ENCODE results near the gene MRTFB.

The MRTFB gene

GRCh38 chr16:14238756-14239155, 167.6 kb downstream of the MRTFB start:
- no peak for ATAC-seq
- TF ChIP-seq ZNF8 (CRISPR knock-in tag; IDR thresholded peaks at IDR 0.05) (no peak), BACH2 (CRISPR knock-in tag; IDR thresholded peaks at IDR 0.05; ENCODE audit: borderline replicate concordance) (no peak), PATZ1 (CRISPR knock-in tag; IDR thresholded peaks at IDR 0.05; ENCODE audit: borderline replicate concordance) (no peak), TCF4 (CRISPR knock-in tag; IDR thresholded peaks at IDR 0.05; ENCODE audit: borderline replicate concordance) (no peak), ESRRG (CRISPR knock-in tag; IDR thresholded peaks at IDR 0.05) (no peak), SNAI2 (CRISPR knock-in tag; IDR thresholded peaks at IDR 0.05) (no peak), ZC3H10 (CRISPR knock-in tag; IDR thresholded peaks at IDR 0.05) (no peak), ARNTL (CRISPR knock-in tag; IDR thresholded peaks at IDR 0.05; ENCODE audit: borderline replicate concordance, low read depth) (no peak), CSRNP3 (CRISPR knock-in tag; IDR thresholded peaks at IDR 0.05) (no peak), ZFP30 (CRISPR knock-in tag; IDR thresholded peaks at IDR 0.05) (no peak), ISL1 (CRISPR knock-in tag; IDR thresholded peaks at IDR 0.05) (no peak), TSHZ2 (CRISPR knock-in tag; IDR thresholded peaks at IDR 0.05) (no peak)

GRCh38 chr16:14239791-14240190, 168.7 kb downstream of the MRTFB start:
- no peak for TF ChIP-seq ZNF70 (CRISPR knock-in tag; IDR thresholded peaks at IDR 0.05)
- TF ChIP-seq SNAI2 (CRISPR knock-in tag; IDR thresholded peaks at IDR 0.05) = no peak
- no peak for TF ChIP-seq GLIS3 (CRISPR knock-in tag; IDR thresholded peaks at IDR 0.05)
- TF ChIP-seq ZNF8 (CRISPR knock-in tag; IDR thresholded peaks at IDR 0.05) = no peak
- TF ChIP-seq ESRRG (CRISPR knock-in tag; IDR thresholded peaks at IDR 0.05) = no peak
- no peak for ATAC-seq

GRCh38 chr16:14240219-14240843, 169.2 kb downstream of the MRTFB start:
- no peak for TF ChIP-seq PPARA (CRISPR knock-in tag; IDR thresholded peaks at IDR 0.05; ENCODE audit: borderline replicate concordance)
- TF ChIP-seq ZNF8 (CRISPR knock-in tag; IDR thresholded peaks at IDR 0.05) = no peak
- TF ChIP-seq OSR1 (CRISPR knock-in tag; IDR thresholded peaks at IDR 0.05) = no peak
- no peak for TF ChIP-seq ISL1 (CRISPR knock-in tag; IDR thresholded peaks at IDR 0.05)
- TF ChIP-seq ARNTL (CRISPR knock-in tag; IDR thresholded peaks at IDR 0.05; ENCODE audit: borderline replicate concordance, low read depth) = no peak
- no peak for TF ChIP-seq GLIS3 (CRISPR knock-in tag; IDR thresholded peaks at IDR 0.05)
- no peak for ATAC-seq

GRCh38 chr16:14240964-14241363, 169.8 kb downstream of the MRTFB start:
- ATAC-seq = no peak
- no peak for TF ChIP-seq ISL1 (CRISPR knock-in tag; IDR thresholded peaks at IDR 0.05)
- no peak for TF ChIP-seq ZC3H10 (CRISPR knock-in tag; IDR thresholded peaks at IDR 0.05)
- TF ChIP-seq BACH2 (CRISPR knock-in tag; IDR thresholded peaks at IDR 0.05; ENCODE audit: borderline replicate concordance) = no peak
- no peak for TF ChIP-seq TCF4 (CRISPR knock-in tag; IDR thresholded peaks at IDR 0.05; ENCODE audit: borderline replicate concordance)
- TF ChIP-seq ZNF8 (CRISPR knock-in tag; IDR thresholded peaks at IDR 0.05) = no peak
- TF ChIP-seq PATZ1 (CRISPR knock-in tag; IDR thresholded peaks at IDR 0.05; ENCODE audit: borderline replicate concordance) = no peak
- TF ChIP-seq ZFP30 (CRISPR knock-in tag; IDR thresholded peaks at IDR 0.05) = no peak
- TF ChIP-seq ZFP3 (CRISPR knock-in tag; IDR thresholded peaks at IDR 0.05) = no peak
- TF ChIP-seq ZNF70 (CRISPR knock-in tag; IDR thresholded peaks at IDR 0.05) = no peak
- TF ChIP-seq ZNF565 (CRISPR knock-in tag; conservative IDR thresholded peaks at IDR 0.05; ENCODE audit: low read depth) = no peak
- TF ChIP-seq RARB (CRISPR knock-in tag; IDR thresholded peaks at IDR 0.05) = no peak
- TF ChIP-seq CSRNP3 (CRISPR knock-in tag; IDR thresholded peaks at IDR 0.05) = no peak
- no peak for TF ChIP-seq PPARA (CRISPR knock-in tag; IDR thresholded peaks at IDR 0.05; ENCODE audit: borderline replicate concordance)
- no peak for TF ChIP-seq CREB5 (CRISPR knock-in tag; IDR thresholded peaks at IDR 0.05; ENCODE audit: low read depth)
- no peak for TF ChIP-seq ARNTL (CRISPR knock-in tag; IDR thresholded peaks at IDR 0.05; ENCODE audit: borderline replicate concordance, low read depth)
- TF ChIP-seq TSHZ2 (CRISPR knock-in tag; IDR thresholded peaks at IDR 0.05) = no peak
